GM06990 (cell line): ENCODE measurements around the gene SDCCAG8.

Experiments
- DNase-seq: peaks from one replicate; pipeline ENCODE4 v3.0.0-alpha.2; 2011; ENCODE audit not compliant: insufficient read length; ENCODE audit errors: extremely low read depth
- H3K27me3 ChIP-seq: replicated peaks from 2 replicates; pipeline ENCODE4 v1.6.0; 2011; ENCODE audit warnings: low read length; ENCODE audit not compliant: control insufficient read depth, insufficient read depth
- H3K36me3 ChIP-seq: 2 replicates; pipeline ENCODE4 v1.5.1; 2011; ENCODE audit warnings: low read length; ENCODE audit not compliant: control insufficient read depth, insufficient read depth
- H3K4me3 ChIP-seq: replicated peaks from 2 replicates; pipeline ENCODE4 v1.5.1; 2011; ENCODE audit warnings: low read depth, mild to moderate bottlenecking, control low read depth, low read length
- TF ChIP-seq, protein P1 (sequence below): IDR thresholded peaks from 2 replicates; pipeline ENCODE4 v1.5.1; 2011; ENCODE audit warnings: low read length, control low read depth, mild to moderate bottlenecking, inconsistent platforms; ENCODE audit not compliant: insufficient read depth, poor library complexity, severe bottlenecking

The SDCCAG8 gene

DNA sequence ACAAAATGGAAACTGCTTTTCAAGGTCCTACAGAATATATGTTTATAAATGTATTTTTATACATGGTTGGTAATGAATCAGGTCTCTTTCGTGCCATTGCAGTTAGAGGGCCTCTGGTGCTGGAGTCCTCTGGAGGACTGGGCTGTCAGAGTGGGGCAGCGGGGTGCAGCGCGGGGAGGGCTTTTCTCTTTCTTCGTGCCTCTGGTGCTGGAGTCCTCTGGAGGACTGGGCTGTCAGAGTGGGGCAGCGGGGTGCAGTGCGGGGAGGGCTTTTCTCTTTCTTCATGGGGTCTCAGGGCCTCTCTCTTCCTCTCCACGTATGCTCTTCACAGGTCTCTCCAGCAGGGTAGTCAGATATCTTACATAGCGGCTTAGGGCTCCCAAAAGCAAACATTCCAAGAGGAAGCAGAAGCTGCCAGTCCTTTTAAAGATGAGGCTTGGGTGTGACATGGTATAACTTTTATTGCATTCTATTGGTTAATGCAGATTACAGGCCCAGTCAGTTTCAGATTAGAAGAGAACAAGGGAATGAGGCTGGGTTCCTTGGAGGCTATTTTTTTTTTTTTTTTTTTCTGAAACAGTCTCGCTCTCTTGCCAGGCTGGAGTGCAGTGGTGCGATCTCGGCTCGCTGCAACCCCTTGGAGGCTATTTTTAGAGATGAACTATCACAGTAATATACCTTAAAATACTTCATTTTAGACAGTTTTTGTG is 13.1 kb downstream of the SDCCAG8 start:
- TF ChIP-seq, protein P1, sequence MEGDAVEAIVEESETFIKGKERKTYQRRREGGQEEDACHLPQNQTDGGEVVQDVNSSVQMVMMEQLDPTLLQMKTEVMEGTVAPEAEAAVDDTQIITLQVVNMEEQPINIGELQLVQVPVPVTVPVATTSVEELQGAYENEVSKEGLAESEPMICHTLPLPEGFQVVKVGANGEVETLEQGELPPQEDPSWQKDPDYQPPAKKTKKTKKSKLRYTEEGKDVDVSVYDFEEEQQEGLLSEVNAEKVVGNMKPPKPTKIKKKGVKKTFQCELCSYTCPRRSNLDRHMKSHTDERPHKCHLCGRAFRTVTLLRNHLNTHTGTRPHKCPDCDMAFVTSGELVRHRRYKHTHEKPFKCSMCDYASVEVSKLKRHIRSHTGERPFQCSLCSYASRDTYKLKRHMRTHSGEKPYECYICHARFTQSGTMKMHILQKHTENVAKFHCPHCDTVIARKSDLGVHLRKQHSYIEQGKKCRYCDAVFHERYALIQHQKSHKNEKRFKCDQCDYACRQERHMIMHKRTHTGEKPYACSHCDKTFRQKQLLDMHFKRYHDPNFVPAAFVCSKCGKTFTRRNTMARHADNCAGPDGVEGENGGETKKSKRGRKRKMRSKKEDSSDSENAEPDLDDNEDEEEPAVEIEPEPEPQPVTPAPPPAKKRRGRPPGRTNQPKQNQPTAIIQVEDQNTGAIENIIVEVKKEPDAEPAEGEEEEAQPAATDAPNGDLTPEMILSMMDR = no peak
- DNase-seq = no peak

GRCh38 chr1:243269461-243269801 is 13.6 kb downstream of the SDCCAG8 start:
- no peaks in the 10 kb centered on the region for H3K27me3 ChIP-seq
- H3K36me3 ChIP-seq = peaks cover 2% of the 10 kb centered on the region
- no peak overlapping the region for H3K4me3 ChIP-seq
- no peak for DNase-seq
- TF ChIP-seq, protein P1 = no peak

More for the DNA sequence above, 13.1 kb downstream of the SDCCAG8 start:
- Histone ChIP-seq H3K36me3 (peaks cover 2% of the 10 kb centered on the region), H3K27me3 (no peaks in the 10 kb centered on the region), H3K4me3 (no peak overlapping the region)

GRCh38 chr1:243270097-243270864 is 14.4 kb downstream of the SDCCAG8 start:
- Histone ChIP-seq H3K4me3 (no peak overlapping the region), H3K36me3 (peaks cover 2% of the 10 kb centered on the region), H3K27me3 (no peaks in the 10 kb centered on the region)
- TF ChIP-seq, protein P1 = no peak
- DNase-seq = no peak

- TF ChIP-seq, protein P1 = no peak
- H3K4me3 ChIP-seq = no peak overlapping the region
These were observed 16.2 kb downstream of the SDCCAG8 start for GRCh38 chr1:243271996-243272395.

GRCh38 chr1:243272401-243272800 is 16.6 kb downstream of the SDCCAG8 start:
- TF ChIP-seq, protein P1 = no peak
- no peak for DNase-seq
- no peak overlapping the region for H3K4me3 ChIP-seq
- H3K27me3 ChIP-seq = no peaks in the 10 kb centered on the region
- peaks cover 2% of the 10 kb centered on the region for H3K36me3 ChIP-seq

More at GRCh38 chr1:243271996-243272395, 16.2 kb downstream of the SDCCAG8 start:
- DNase-seq = no peak
- Histone ChIP-seq H3K27me3 (no peaks in the 10 kb centered on the region), H3K36me3 (peaks cover 2% of the 10 kb centered on the region)
